Stimulated activated CD4-positive, alpha-beta T cell treated with anti-CD3 and anti-CD28 coated beads, Interleukin-2, amount 100 ng/mL, for 48 hours (primary cell): ENCODE data around the gene ECM1.

ENCODE experiments used
- DNase-seq, 2 donors: peaks; one replicate each; pipeline ENCODE4 v3.0.0-alpha.2; 2020

Gene ECM1

DNA sequence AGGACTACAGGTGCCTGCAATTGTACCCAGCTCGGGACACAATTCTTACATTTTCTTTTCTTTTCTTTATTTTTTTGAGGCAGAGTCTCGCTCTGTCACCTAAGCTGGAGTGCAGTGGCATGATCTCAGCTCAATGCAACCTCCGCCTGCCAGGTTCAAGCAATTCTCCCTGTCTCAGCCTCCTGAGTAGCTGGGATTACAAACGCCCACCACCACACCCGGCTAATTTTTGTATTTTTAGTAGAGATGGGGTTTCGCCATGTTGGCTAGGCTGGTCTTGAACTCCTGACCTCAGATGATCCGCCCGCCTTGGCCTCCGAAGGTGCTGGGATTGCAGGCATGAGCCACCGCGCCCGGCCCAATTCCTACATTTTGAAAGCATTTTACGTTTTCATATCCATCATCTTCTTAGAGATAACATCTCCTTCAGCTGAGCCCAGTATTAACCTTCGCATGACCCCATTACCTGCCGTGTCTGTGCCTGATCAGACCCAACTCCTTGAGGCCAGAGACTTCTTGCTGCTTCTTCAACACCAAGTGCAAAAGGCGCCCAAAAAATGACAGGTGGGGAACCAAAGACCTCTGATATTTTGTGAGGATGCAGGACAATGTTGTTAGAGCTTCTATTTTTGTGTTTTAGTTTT is 38.5 kb downstream of the ECM1 start:
- no peak for DNase-seq

- DNase-seq: no peak
Measured at GRCh38 chr1:150548324-150548631, 40.4 kb downstream of the ECM1 start.

DNA sequence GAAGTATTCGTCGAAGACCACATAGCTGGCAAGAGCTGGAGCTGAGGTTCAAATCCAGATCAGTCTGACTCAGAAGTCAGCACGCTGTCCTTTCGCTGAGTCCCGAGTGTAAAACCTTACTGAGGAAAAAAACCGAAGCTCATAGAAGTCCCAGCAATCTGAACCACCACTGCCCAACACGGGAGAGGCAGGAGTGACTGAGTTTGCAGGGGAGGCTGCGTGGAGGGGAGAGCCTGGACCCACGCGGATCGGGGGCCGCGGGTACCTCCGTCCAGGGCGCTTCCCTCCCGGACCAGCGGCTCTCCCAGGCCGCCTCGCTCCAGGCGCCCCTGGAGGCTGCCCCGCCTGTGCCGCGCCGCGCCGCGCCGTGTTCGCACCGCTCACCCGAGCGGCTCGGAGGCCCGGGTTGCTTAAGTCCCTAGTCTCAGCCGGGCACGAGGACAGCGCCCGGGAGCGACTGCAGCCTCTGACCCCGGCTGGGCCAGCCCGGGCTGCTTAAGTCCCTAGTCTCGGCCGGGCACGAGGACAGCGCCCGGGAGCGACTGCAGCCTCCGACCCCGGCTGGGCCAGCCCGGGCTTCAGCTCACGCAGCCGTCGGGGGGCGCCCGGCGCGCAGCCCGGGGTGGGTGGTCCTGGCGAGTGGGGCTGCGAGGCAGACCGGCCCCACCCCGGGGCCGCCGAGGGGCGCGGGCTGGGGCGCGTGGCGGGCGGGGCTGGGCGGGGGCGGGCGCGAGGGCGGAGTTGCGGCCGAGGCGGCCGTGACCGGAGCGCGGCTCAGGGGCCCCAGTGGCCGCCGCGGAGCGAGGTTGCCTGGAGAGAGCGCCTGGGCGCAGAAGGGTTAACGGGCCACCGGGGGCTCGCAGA is 41.0 kb downstream of the ECM1 start, which contains the start of gene ADAMTSL4:
Gene ADAMTSL4, plus strand, starts transcription at position 777 of the 864 bp plus-strand sequence. CDS start 2,881 bp downstream, outside the sequence.
- DNase-seq: no peak

GRCh38 chr1:150549496-150550221 is 41.8 kb downstream of the ECM1 start:
- DNase-seq: no peak

GRCh38 chr1:150550222-150551050 is 42.5 kb downstream of the ECM1 start:
- no peak for DNase-seq

DNA sequence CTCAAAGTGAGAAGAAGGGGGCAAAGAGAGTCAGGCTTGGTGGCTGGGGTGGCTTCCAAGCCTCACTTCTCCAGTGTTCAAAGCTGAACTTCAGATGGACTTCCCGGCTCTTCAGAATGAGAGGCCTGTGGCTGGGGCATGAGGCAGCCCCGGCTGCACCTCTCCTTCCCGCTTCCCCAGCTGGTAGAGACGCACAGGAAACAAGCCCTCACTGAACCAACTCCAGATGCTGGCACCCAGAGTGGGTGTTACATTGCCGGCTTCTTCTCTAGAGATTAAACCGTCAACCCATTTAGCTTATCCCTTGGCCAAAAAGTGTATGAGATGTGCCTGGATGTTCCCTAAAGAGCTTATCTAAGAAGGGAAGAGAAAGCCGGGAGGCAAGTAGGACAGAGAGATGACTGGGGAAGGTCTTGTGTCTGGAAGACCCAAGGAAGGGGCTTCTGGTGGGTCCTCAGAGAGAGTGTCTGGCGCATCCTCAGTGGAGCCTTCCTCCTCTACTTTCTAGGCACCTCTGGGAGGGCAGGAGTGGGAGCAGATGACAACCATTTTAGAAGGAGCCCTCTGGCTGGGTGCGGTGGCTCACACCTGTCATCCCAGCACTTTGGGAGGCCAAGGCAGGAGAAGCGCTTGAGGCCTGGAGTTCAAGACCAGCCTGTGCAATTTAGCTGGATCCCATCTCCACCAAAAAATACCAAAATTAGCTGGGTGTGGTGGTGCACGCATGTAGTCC is 43.3 kb downstream of the ECM1 start:
- DNase-seq: no peak

DNA sequence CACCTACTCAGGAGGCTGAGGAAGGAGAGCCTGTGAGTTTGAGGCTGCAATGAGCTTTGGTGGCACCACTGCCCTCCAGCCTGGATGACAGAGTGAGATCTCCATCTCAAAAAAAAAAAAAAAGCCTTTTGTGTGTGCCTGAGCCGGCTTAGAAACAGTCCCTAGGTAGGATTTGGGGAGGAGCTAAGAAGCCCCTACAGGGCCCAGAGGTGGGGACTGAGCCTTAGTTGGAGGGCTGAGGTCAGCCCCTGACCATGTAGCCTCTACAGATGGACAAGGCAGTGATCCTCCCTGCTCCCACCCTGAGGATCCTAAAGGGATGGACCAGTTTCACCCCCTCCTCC is 43.8 kb downstream of the ECM1 start:
- DNase-seq: no peak

- DNase-seq: no peak
Measured at GRCh38 chr1:150552128-150552910, 44.4 kb downstream of the ECM1 start.

DNA sequence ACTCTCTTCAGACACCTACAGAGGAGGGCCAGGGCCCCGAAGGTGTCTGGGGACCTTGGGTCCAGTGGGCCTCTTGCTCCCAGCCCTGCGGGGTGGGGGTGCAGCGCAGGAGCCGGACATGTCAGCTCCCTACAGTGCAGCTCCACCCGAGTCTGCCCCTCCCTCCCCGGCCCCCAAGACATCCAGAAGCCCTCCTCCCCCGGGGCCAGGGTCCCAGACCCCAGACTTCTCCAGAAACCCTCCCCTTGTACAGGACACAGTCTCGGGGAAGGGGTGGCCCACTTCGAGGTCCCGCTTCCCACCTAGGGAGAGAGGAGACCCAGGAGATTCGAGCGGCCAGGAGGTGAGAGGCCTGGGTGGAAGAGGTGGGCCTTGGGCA is 45.0 kb downstream of the ECM1 start:
- DNase-seq: no peak

- no peak for DNase-seq
Measured at GRCh38 chr1:150553392-150554085, 45.6 kb downstream of the ECM1 start.

DNA sequence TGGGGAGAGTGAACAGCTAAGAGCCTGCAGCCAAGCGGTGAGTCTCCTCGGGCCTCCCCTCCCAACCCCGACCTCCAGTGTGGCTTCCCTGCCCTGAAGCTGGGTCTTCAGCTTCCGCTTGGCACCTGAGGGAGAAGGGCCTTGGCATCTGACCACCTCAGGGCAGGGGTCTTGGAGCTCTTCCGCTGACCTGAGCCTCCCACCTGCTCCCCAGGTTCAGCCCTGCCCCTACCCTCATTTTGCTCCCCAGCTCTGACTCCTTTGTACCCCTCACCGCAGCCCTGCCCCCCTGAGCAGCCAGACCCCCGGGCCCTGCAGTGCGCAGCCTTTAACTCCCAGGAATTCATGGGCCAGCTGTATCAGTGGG is 46.2 kb downstream of the ECM1 start:
- DNase-seq: no peak

GRCh38 chr1:150555198-150555970 is 47.5 kb downstream of the ECM1 start:
- no peak for DNase-seq

GRCh38 chr1:150555971-150556865 is 48.3 kb downstream of the ECM1 start:
- DNase-seq: no peak

DNA sequence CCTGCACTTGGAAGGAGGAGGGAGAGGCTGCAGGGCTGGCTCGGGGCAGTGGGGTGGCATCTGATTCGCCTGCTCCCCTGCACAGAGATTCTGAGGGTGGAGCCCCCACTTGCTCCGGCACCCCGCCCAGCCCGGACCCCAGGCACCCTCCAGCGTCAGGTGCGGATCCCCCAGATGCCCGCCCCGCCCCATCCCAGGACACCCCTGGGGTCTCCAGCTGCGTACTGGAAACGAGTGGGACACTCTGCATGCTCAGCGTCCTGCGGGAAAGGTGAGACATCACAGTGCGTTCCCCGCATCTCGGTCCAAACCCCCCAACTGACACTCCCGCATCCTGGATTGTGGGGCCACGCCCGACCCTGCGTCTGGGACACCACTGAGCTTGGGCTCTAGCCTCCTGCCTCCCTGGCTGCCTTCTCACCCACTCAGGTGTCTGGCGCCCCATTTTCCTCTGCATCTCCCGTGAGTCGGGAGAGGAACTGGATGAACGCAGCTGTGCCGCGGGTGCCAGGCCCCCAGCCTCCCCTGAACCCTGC is 49.2 kb downstream of the ECM1 start:
- DNase-seq: no peak

- no peak for DNase-seq
Measured at GRCh38 chr1:150557813-150558212, 49.9 kb downstream of the ECM1 start.

DNA sequence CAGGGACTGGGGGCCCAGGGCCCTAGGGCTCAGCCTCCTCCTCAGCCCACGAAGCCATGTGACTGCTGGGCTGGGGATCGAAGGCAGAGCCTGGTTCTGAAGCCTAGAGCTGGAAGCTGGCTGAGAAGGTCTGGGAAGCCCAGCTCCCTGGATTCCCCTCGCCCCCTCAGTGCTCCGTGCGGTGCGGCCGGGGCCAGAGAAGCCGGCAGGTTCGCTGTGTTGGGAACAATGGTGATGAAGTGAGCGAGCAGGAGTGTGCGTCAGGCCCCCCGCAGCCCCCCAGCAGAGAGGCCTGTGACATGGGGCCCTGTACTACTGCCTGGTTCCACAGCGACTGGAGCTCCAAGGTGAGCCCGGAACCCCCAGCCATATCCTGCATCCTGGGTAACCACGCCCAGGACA is 50.4 kb downstream of the ECM1 start:
- DNase-seq: no peak

GRCh38 chr1:150558761-150559655 is 51.1 kb downstream of the ECM1 start:
- no peak for DNase-seq

DNA sequence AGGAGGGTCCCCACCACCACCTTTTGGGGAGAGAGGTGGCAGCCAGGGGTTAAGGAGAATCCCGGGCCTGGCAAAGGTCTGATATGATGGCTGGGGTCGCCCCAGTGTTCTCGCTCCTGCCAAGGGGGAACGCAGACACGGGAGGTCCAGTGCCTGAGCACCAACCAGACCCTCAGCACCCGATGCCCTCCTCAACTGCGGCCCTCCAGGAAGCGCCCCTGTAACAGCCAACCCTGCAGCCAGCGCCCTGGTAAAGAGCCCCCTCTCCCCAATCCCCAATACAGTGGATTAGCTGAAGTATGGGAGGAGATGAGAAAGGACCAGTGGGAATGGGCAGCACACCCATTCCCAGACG is 51.7 kb downstream of the ECM1 start:
- DNase-seq: no peak
